Small intestine (tissue), 7 donors: Measurements from ENCODE around the gene CADPS2. TPM values are rescaled to one million over a fixed set of nuclear protein-coding genes. Genes with fewer than 3 reads are reported as not detected.

ENCODE experiments used
- DNase-seq, 2 donors: peaks; one replicate each; pipeline versions ENCODE4 v3.0.0 to v3.0.0-alpha.2; 2013
- FAIRE-seq: peaks from 2 replicates; lab custom pipeline; 2012; peaks lifted over from hg19 to GRCh38; lab: Jason Lieb, UNC
- H3K27ac ChIP-seq, 3 donors: one replicate each; pipeline ENCODE4 v1.5.1; 2013; ENCODE audit warnings: low read length in 2 of 3, mild to moderate bottlenecking in 2 of 3, control low read depth in 1 of 3, inconsistent platforms in 1 of 3, low read depth in 1 of 3, moderate library complexity in 1 of 3
- H3K27me3 ChIP-seq, 3 donors: one replicate each; pipeline ENCODE4 v1.6.1; 2013; ENCODE audit warnings: low read length in 3 of 3, inconsistent platforms in 1 of 3; ENCODE audit not compliant: control insufficient read depth in 3 of 3, insufficient read depth in 3 of 3
- H3K36me3 ChIP-seq, 3 donors: one replicate each; pipeline ENCODE4 v1.6.1; 2013; ENCODE audit warnings: low read length in 3 of 3, inconsistent platforms in 1 of 3, low read depth in 1 of 3, mild to moderate bottlenecking in 1 of 3, moderate library complexity in 1 of 3; ENCODE audit not compliant: control insufficient read depth in 3 of 3, insufficient read depth in 2 of 3
- H3K4me1 ChIP-seq, 3 donors: one replicate each; pipeline ENCODE4 v1.6.1; 2013; ENCODE audit warnings: low read length in 2 of 3, inconsistent platforms in 1 of 3, low read depth in 1 of 3, mild to moderate bottlenecking in 1 of 3, moderate library complexity in 1 of 3; ENCODE audit not compliant: control insufficient read depth in 3 of 3, insufficient read depth in 2 of 3
- H3K4me3 ChIP-seq, 3 donors: one replicate each; pipeline ENCODE4 v1.5.1; 2013; ENCODE audit warnings: low read length in 3 of 3, control low read depth in 1 of 3, inconsistent platforms in 1 of 3, low read depth in 1 of 3, mild to moderate bottlenecking in 1 of 3, moderate library complexity in 1 of 3
- H3K9me3 ChIP-seq, 2 donors: one replicate each; pipeline ENCODE4 v1.6.1; 2013; ENCODE audit warnings: low read depth in 1 of 2, low read length in 1 of 2; ENCODE audit not compliant: control insufficient read depth in 2 of 2, insufficient read depth in 1 of 2
- WGBS, 3 donors: extraction: QIAGEN DNeasy Blood & Tissue Kit; methylation state at CpG; one replicate each; pipeline ENCODE4 v1.1.7; 2013; 5-methylcytosine and 5-hydroxymethylcytosine counted together
- polyA plus RNA-seq, 4 donors: library from polyadenylated mRNA; stranded (reverse) in 3 of 4; unstranded in 1 of 4; fragments of 200-250 nt in 3 of 4; fragments of 120-200 nt in 1 of 4; gene quantifications; one replicate each; pipeline versions ENCODE4 v1.2.1 to v1.2.3, GENCODE V29; 2013
- donor health status: healthy with polysubstance abuse.
- donor health status: control.
- donor health status: control.
- donor health status: Bipolar disorder and iron deficiency.
- donor health status: healthy.

CADPS2 gene
- polyA plus RNA-seq, 4 donors: 11.3 to 26.6 (median 14.8) TPM

GRCh38 chr7:122438492-122438891, 447.8 kb downstream of the CADPS2 start:
- 89 to 97% (median 93%) methylated on average over 1 of the region's 1 CpG for WGBS, 3 donors
- H3K4me3 ChIP-seq: no peak overlapping the region
- H3K36me3 ChIP-seq: no peaks in the 10 kb centered on the region
- no peaks in the 10 kb centered on the region for H3K4me1 ChIP-seq
- no peak for DNase-seq
- H3K27me3 ChIP-seq: no peaks in the 10 kb centered on the region
- no peak for FAIRE-seq
- H3K27ac ChIP-seq: no peak overlapping the region
- H3K9me3 ChIP-seq: no peaks in the 10 kb centered on the region

- DNase-seq (no peak), FAIRE-seq (no peak)
- H3K9me3 ChIP-seq: no peaks in the 10 kb centered on the region
- H3K4me3 ChIP-seq: no peak overlapping the region
- H3K4me1 ChIP-seq: no peaks in the 10 kb centered on the region
- no peaks in the 10 kb centered on the region for H3K27me3 ChIP-seq
- 38 to 79% (median 65%) methylated on average over 3 of the region's 3 CpGs for WGBS, 3 donors
- no peak overlapping the region for H3K27ac ChIP-seq
- H3K36me3 ChIP-seq: no peaks in the 10 kb centered on the region
Measured at GRCh38 chr7:122438006-122438405, 448.3 kb downstream of the CADPS2 start.

- no peaks in the 10 kb centered on the region for H3K36me3 ChIP-seq
- no peak overlapping the region for H3K4me3 ChIP-seq
- DNase-seq: no peak
- no peaks in the 10 kb centered on the region for H3K9me3 ChIP-seq
- WGBS, 3 donors: 73 to 80% (median 80%) methylated on average over 2 of the region's 2 CpGs
- no peak overlapping the region for H3K27ac ChIP-seq
- no peaks in the 10 kb centered on the region for H3K27me3 ChIP-seq
- FAIRE-seq: no peak
- no peaks in the 10 kb centered on the region for H3K4me1 ChIP-seq
Measured at GRCh38 chr7:122433765-122434164, 452.5 kb downstream of the CADPS2 start.

GRCh38 chr7:122430710-122431109, 455.6 kb downstream of the CADPS2 start:
- no peak for DNase-seq
- H3K36me3 ChIP-seq: no peaks in the 10 kb centered on the region
- 50 to 89% (median 72%) methylated on average over 1 of the region's 1 CpG for WGBS, 3 donors
- H3K9me3 ChIP-seq: no peaks in the 10 kb centered on the region
- no peak overlapping the region for H3K27ac ChIP-seq
- no peaks in the 10 kb centered on the region for H3K4me1 ChIP-seq
- no peak overlapping the region for H3K4me3 ChIP-seq
- no peaks in the 10 kb centered on the region for H3K27me3 ChIP-seq
- FAIRE-seq: no peak

GRCh38 chr7:122429926-122430325, 456.3 kb downstream of the CADPS2 start:
- H3K9me3 ChIP-seq: no peaks in the 10 kb centered on the region
- H3K36me3 ChIP-seq: no peaks in the 10 kb centered on the region
- 69 to 79% (median 76%) methylated on average over 2 of the region's 2 CpGs for WGBS, 3 donors
- H3K4me1 ChIP-seq: no peaks in the 10 kb centered on the region
- no peaks in the 10 kb centered on the region for H3K27me3 ChIP-seq
- DNase-seq (no peak), FAIRE-seq (no peak)
- H3K27ac ChIP-seq: no peak overlapping the region
- H3K4me3 ChIP-seq: no peak overlapping the region

GRCh38 chr7:122425731-122426130, 460.5 kb downstream of the CADPS2 start:
- FAIRE-seq (no peak), DNase-seq (no peak)
- H3K36me3 ChIP-seq: no peaks in the 10 kb centered on the region
- H3K4me3 ChIP-seq: no peak overlapping the region
- H3K27me3 ChIP-seq: no peaks in the 10 kb centered on the region
- 81 to 90% (median 87%) methylated on average over 1 of the region's 1 CpG for WGBS, 3 donors
- H3K27ac ChIP-seq: no peak overlapping the region
- H3K4me1 ChIP-seq: no peaks in the 10 kb centered on the region
- no peaks in the 10 kb centered on the region for H3K9me3 ChIP-seq

GRCh38 chr7:122423591-122423990, 462.7 kb downstream of the CADPS2 start:
- FAIRE-seq: no peak
- no peak for DNase-seq
- 87 to 91% (median 89%) methylated on average over 4 of the region's 4 CpGs for WGBS, 3 donors

GRCh38 chr7:122416336-122416735, 469.9 kb downstream of the CADPS2 start:
- no peaks in the 10 kb centered on the region for H3K36me3 ChIP-seq
- FAIRE-seq: no peak
- H3K4me1 ChIP-seq: no peaks in the 10 kb centered on the region
- DNase-seq: no peak
- H3K27me3 ChIP-seq: no peaks in the 10 kb centered on the region
- no peaks in the 10 kb centered on the region for H3K9me3 ChIP-seq
- H3K4me3 ChIP-seq: no peak overlapping the region
- H3K27ac ChIP-seq: no peak overlapping the region
- WGBS, 3 donors: 69 to 77% (median 69%) methylated on average over 2 of the region's 2 CpGs

More at GRCh38 chr7:122423591-122423990, 462.7 kb downstream of the CADPS2 start:
- Histone ChIP-seq H3K36me3 (no peaks in the 10 kb centered on the region), H3K27ac (no peak overlapping the region), H3K9me3 (no peaks in the 10 kb centered on the region), H3K27me3 (no peaks in the 10 kb centered on the region), H3K4me1 (no peaks in the 10 kb centered on the region), H3K4me3 (no peak overlapping the region)

GRCh38 chr7:122415510-122415909, 470.8 kb downstream of the CADPS2 start:
- Histone ChIP-seq H3K9me3 (no peaks in the 10 kb centered on the region), H3K27me3 (no peaks in the 10 kb centered on the region), H3K4me1 (no peaks in the 10 kb centered on the region), H3K27ac (no peak overlapping the region), H3K36me3 (no peaks in the 10 kb centered on the region), H3K4me3 (no peak overlapping the region)
- 62 to 71% (median 68%) methylated on average over 1 of the region's 1 CpG for WGBS, 3 donors
- DNase-seq: no peak
- FAIRE-seq: no peak
